Gastroesophageal sphincter (tissue), 4 donors: ENCODE results near the gene SULT1B1. TPM values are rescaled to one million over a fixed set of nuclear protein-coding genes. Genes with fewer than 3 reads are reported as not detected.
"Not testable (repeated sequence)": the region's sequence is repeated elsewhere in the genome, so short reads cannot be mapped to it uniquely, and the experiment has no call there.

Source experiments
- ATAC-seq: fragments of 150-250 bp; one replicate; pipeline ENCODE4 v1.9.1; 2016; ENCODE audit warnings: mild to moderate bottlenecking, moderate library complexity
- H3K27ac ChIP-seq, 4 donors: fragments of 200-600 bp; sonication (generic) in 3 of 4; 1 replicate in 3 of 4; 2 replicates in 1 of 4; pipeline ENCODE4 v1.5.1; 2016 to 2019
- H3K27me3 ChIP-seq: fragments of 200-600 bp; sonication (generic); one replicate; pipeline ENCODE4 v1.5.1; 2019
- H3K36me3 ChIP-seq, 2 donors: fragments of 200-600 bp; sonication (generic); one replicate each; pipeline ENCODE4 v1.5.1; 2019; ENCODE audit warnings: control low read depth in 1 of 2
- H3K4me1 ChIP-seq, 3 donors: fragments of 200-600 bp; sonication (generic); 1 replicate in 2 of 3; 2 replicates in 1 of 3; pipeline ENCODE4 v1.5.1; 2016 to 2019; ENCODE audit warnings: control low read depth in 2 of 3
- H3K4me3 ChIP-seq, 2 donors: fragments of 200-600 bp; sonication (generic); one replicate each; pipeline ENCODE4 v1.5.1; 2019; ENCODE audit warnings: mild to moderate bottlenecking in 1 of 2, moderate library complexity in 1 of 2
- H3K9me3 ChIP-seq, 3 donors: fragments of 200-600 bp; sonication (generic); one replicate each; pipeline ENCODE4 v1.5.1; 2017 to 2019; ENCODE audit warnings: control low read depth in 2 of 3
- CTCF ChIP-seq, 4 experiments: fragments of 200-600 bp in 2 of 4; fragments of 450-650 bp in 2 of 4; sonication (generic) in 1 of 4; IDR thresholded peaks; one replicate each; pipeline ENCODE4 v1.5.1; 2017 to 2019; ENCODE audit warnings: antibody characterized with exemption in 4 of 4, mild to moderate bottlenecking in 2 of 4, moderate library complexity in 2 of 4
- EP300 ChIP-seq: sonication (generic); formaldehyde crosslinking; IDR thresholded peaks from one replicate; pipeline ENCODE4 v1.6.1; 2017; ENCODE audit warnings: antibody characterized with exemption, mild to moderate bottlenecking
- POLR2A ChIP-seq, 2 donors: fragments of 450-650 bp; IDR thresholded peaks; one replicate each; pipeline ENCODE4 v1.6.1; 2017; ENCODE audit warnings: antibody characterized with exemption in 2 of 2, mild to moderate bottlenecking in 2 of 2, moderate library complexity in 1 of 2
- POLR2AphosphoS5 ChIP-seq: sonication (generic); formaldehyde crosslinking; IDR thresholded peaks from one replicate; pipeline ENCODE4 v1.6.1; 2017; ENCODE audit warnings: antibody characterized with exemption
- WGBS, 2 donors: methylation state at CpG; one replicate each; pipeline ENCODE4 v1.1.5; 2018; ENCODE audit warnings: low coverage in 1 of 2; 5-methylcytosine and 5-hydroxymethylcytosine counted together
- total RNA-seq, 4 donors: library from RNA; depleted of rRNA; stranded (reverse); fragments of >200 nt; gene quantifications; one replicate each; pipeline ENCODE4 v1.1.0, GENCODE V29; 2016

Gene SULT1B1
- total RNA-seq, 4 donors from 2014 or later: 0.27 to 1.3 (median 0.87) TPM

- no peak for ATAC-seq
- Histone ChIP-seq H3K4me3 (no peak overlapping the region), H3K27me3 (no peaks in the 10 kb centered on the region), H3K36me3 (no peaks in the 10 kb centered on the region), H3K27ac (no peak overlapping the region), H3K4me1 (no peaks in the 10 kb centered on the region), H3K9me3 (no peaks in the 10 kb centered on the region)
- TF ChIP-seq POLR2A (IDR thresholded peaks at IDR 0.05) (no peak), EP300 (no peak), CTCF (IDR thresholded peaks at IDR 0.05) (no peak), POLR2AphosphoS5 (no peak)
- 24 to 40% methylated on average over 3 of the region's 3 CpGs for WGBS, 2 donors
Measured at GRCh38 chr4:69776696-69777095, 16.3 kb upstream of the SULT1B1 start.

GRCh38 chr4:69775321-69775867 is 15.0 kb upstream of the SULT1B1 start:
- WGBS, 2 donors: 91 to 94% methylated on average over 2 of the region's 2 CpGs
- no peaks in the 10 kb centered on the region for H3K27me3 ChIP-seq
- no peak for ATAC-seq
- H3K9me3 ChIP-seq: no peaks in the 10 kb centered on the region
- no peaks in the 10 kb centered on the region for H3K36me3 ChIP-seq
- H3K4me1 ChIP-seq: no peaks in the 10 kb centered on the region
- H3K27ac ChIP-seq: no peak overlapping the region
- no peak for TF ChIP-seq POLR2A (IDR thresholded peaks at IDR 0.05)
- TF ChIP-seq POLR2AphosphoS5: no peak
- no peak for TF ChIP-seq CTCF (IDR thresholded peaks at IDR 0.05)
- TF ChIP-seq EP300: no peak
- no peak overlapping the region for H3K4me3 ChIP-seq

GRCh38 chr4:69773484-69773883 is 13.1 kb upstream of the SULT1B1 start:
- no peak for ATAC-seq
- TF ChIP-seq POLR2AphosphoS5 (no peak), CTCF (IDR thresholded peaks at IDR 0.05) (no peak), POLR2A (IDR thresholded peaks at IDR 0.05) (no peak), EP300 (no peak)
- H3K36me3 ChIP-seq: no peaks in the 10 kb centered on the region
- H3K9me3 ChIP-seq: no peaks in the 10 kb centered on the region
- no peak overlapping the region for H3K27ac ChIP-seq
- 29 to 57% methylated on average over 2 to 3 of the region's 3 CpGs for WGBS, 2 donors
- no peak overlapping the region for H3K4me3 ChIP-seq
- no peaks in the 10 kb centered on the region for H3K27me3 ChIP-seq
- no peaks in the 10 kb centered on the region for H3K4me1 ChIP-seq

- H3K36me3 ChIP-seq, H3K27me3 ChIP-seq, H3K4me1 ChIP-seq, H3K9me3 ChIP-seq, ATAC-seq, H3K4me3 ChIP-seq, H3K27ac ChIP-seq: not testable (repeated sequence)
- 33 to 50% methylated on average over 2 to 3 of the region's 3 CpGs for WGBS, 2 donors
Measured at GRCh38 chr4:69768554-69768953, 8.1 kb upstream of the SULT1B1 start.

- no peak overlapping the region for H3K4me3 ChIP-seq
- H3K27me3 ChIP-seq: no peaks in the 10 kb centered on the region
- no peaks in the 10 kb centered on the region for H3K4me1 ChIP-seq
- no peaks in the 10 kb centered on the region for H3K9me3 ChIP-seq
- WGBS, 2 donors: 86 to 100% methylated on average over 1 of the region's 1 CpG
- TF ChIP-seq POLR2AphosphoS5: no peak
- no peak for TF ChIP-seq CTCF (IDR thresholded peaks at IDR 0.05)
- TF ChIP-seq POLR2A (IDR thresholded peaks at IDR 0.05): no peak
- no peak for TF ChIP-seq EP300
- H3K27ac ChIP-seq: no peak overlapping the region
- no peaks in the 10 kb centered on the region for H3K36me3 ChIP-seq
- ATAC-seq: no peak
Measured at GRCh38 chr4:69765751-69766150, 5.3 kb upstream of the SULT1B1 start.
